Measurements from ENCODE around the gene TDO2.

TDO2 gene

DNA sequence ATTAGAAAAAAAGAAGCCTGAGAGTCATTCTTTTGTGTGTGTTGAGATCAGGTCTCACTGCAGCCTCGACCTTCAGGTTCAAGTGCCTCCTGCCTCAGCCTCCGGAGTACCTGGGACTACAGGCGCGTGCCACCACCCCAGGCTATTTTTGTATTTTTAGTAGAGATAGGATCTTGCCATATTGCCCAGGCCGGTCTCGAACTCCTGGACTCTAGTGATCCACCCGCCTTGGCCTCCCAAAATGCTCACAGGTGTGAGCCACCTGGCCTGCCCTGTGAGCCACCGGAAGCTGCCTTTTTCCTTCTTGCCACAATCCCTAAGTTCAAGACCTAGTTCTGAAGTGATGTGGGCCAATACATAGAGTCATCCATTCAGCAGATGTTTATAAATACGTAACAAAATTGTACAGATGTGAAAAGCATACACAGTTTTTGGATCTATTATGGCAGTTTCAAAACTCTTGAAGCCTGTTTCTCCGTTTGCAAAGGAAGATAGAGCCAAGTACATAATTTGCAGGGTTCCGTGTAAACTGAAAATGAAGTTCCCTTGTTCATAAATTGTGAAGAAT, 50.7 kb downstream of the TDO2 start:
- DNase-seq (ENCODE audit: low read depth): no peak

DNA sequence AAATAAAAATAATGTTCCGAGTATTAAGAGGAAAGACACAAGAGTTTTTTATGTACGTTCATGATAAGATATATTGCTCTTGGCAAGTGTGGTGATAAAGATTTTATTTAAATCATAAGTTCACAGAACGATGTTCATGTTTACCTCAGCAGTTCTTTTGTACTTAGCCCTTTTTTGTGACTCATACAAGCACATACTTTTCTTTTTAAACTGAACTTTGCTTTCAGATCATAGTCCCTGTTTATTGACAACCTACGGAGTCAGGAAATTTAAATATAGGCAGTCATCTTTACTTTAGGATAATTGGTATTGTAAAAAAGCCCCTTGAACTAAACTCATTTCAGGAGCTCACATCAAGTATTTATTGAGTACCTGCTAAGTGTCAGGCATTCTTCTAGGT, 51.4 kb downstream of the TDO2 start:
- DNase-seq (ENCODE audit: low read depth): no peak

DNA sequence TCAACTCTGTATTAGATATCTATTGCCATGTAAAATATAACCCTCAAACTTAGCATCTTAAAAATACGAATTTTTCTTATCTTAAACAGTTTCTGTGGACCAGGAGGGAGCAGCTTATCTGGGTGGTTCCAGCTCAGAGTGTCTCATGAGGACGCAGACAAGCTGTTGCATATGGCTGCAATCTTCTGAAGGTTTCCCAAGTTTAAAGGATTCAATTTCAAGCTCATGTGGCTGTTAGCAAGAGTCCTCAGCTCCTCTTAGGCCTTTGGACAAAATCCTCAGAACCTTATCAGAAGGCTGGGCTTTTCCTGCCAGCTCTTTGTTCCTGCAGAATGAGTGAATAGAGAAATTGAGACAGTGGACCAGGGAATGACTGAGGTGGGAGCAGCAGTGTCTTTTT, 53.0 kb downstream of the TDO2 start:
- no peak for DNase-seq (ENCODE audit: low read depth)

DNA sequence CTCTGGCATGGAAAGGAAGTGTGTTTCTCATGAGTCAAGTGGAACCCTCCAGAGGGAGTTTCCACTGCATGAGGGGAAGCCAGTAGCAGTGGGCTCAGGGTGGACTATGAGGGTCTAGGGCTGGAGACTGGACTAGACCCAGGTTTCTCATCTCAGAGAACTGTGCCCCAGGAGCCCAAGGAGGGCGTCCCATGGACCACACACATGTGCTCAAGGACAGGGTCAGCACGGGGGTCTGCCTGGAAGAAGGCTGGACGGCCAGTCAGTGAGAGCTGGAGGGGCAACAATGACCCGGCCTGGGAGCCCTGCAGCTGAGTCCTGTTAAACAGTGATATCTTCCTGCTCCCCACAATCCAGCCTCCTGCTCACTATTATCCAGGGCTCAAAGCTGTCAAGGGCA, 55.9 kb downstream of the TDO2 start:
- DNase-seq (ENCODE audit: low read depth): no peak

DNA sequence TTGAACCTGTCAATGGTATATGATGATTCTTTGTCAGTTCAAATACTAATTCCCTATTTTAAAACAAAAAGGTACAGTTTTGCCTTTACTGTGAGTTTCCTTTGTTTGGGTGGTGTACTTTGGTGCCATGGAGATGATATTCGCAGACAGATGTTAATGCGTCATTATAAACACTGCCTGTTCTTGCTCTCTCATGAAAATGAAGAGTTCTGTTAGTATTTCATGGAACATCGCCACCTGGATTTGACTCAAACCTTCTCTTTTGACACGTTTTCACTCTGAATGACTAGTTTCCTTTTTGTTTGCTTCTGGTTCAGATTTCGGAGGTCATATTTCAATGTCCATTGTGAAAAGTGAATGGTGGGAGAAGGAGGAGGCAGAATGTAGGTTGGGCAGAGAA, 57.0 kb downstream of the TDO2 start:
- peak; percentile 83 for DNase-seq (ENCODE audit: low read depth)

DNA sequence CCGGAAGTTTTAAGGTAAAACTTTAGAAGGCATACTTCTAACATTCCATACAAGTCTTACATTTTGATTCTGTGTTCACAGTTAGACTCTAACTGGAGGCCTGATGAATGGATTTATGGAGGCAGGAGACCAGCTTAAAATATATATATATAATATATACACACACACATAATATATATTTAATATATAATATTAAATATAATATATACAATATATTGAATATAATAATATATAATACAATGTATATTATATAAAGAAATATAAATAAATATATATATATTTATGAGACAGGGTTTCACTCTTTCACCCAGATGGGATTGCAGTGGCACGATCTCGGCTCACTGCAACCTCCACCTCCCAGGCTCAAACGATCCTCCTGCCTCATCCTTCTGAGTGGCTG, 58.1 kb downstream of the TDO2 start:
- DNase-seq (ENCODE audit: low read depth): no peak

DNA sequence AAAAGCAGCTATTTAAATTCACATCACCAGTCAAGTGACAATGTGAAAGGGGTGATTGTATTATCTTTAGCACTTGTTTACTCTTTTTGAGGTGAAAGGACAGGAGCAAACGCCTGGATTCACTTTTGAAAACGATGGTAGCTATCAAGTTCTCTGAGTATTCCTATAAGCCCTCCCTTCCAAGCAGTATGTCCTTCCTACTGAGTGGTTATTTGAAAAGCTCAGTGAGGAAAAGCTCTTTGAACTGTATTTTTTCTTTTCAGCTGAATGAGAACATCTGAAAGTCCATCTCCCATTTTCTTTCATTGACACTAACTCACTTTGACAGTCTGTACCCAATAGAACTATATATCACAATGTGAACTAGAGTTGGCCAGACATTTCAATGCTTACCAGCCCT, 59.3 kb downstream of the TDO2 start:
- DNase-seq (ENCODE audit: low read depth): no peak

DNA sequence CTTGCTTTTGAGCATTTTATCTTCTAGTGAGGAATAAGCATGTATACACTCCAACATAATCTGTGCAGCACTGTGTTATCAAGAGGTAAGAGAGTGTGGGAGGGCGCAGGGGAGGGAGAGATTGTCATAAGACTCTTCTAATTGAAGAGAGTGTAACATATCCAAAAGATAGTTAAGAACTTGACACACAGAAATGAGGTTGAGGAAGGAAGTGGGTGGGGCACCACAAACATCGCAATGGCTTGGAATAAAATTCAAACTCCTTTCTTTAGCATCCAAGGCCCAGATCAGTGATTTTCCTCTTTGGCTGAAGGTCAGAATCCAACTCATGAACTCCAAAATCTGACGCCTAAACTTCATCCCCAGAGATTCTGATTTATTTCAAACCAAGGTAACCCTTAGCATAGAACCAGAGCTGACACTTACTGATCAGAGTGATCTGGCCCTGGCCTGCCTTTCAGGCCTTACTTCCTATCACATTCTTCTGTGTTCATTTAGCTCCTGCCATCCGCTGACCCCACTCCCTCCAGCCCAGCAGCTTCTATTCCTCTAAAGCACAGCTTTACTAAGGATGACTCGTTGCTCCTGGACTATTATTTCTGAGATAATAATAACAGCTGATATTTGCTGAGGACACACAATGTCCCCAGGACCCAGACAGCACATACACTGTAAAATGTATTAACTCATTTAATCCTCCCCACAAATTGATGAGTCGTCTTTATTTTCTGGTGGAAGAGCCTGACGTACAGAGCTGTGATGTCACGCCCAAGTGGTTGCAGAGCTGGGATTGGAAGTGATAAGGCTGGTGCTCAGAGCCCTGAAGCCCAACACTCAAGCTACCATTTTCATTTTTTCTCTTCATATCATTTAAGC, 60.8 kb downstream of the TDO2 start:
- no peak for DNase-seq (ENCODE audit: low read depth)

DNA sequence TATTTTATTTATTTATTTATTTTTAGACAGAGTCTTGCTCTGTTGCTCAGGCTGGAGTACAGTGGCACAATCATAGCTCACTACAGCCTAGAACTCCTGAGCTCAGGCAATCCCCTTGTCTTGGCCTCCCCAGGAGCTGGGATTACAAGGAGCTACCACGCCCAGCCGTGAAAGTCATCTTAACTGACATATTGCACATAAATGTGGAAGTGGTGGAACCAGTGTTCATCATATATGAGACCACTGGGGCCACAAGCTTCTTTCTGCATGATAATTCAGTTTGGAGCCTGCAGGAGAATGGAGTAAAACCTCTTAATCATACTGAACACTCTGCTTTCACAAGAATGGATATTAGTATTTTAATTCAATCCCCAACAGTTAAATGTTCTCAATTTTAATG, 62.7 kb downstream of the TDO2 start:
- no peak for DNase-seq (ENCODE audit: low read depth)

DNA sequence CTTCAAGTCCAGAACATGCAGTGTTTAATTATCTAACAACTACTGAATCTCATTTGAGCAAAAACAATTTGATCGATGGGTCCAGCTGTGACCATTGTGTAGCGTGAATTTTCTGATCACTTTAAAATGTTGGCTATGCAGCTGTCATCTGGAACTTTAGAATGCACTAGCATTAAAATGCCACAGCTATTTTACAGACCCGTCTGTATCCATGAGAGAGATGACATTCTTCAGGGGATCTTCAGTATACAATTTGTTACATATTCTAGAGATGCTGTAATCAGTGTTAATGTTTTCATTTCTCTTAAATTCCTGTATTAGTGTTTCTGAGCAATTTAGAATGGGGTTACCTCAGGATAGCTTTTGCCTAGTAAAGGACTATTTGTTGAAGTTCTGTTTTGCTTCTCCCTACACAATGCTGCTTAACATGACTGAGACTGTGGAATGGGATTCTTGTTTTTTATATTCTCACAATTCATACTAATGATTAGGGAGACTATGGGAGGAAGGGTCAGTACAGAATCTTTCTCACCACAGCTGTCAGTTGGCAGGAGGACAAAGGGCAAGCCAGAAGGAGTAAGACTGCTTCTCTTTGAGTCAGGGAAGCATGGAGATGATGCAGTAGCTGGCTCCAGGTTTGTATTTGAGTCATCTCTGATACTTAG, 63.4 kb downstream of the TDO2 start:
- DNase-seq (ENCODE audit: low read depth): peak; percentile 19
